ENCODE data around the gene NRXN3. TPM values are rescaled to one million over a fixed set of nuclear protein-coding genes. Genes with fewer than 3 reads are reported as not detected.

The NRXN3 gene
- polyA plus RNA-seq, 1 of the 3 experiments (the other 2 are of a cell fraction), result 1.6 TPM

- DNase-seq, result no peak
- H2AFZ ChIP-seq (ENCODE audit: low read depth), result no peak overlapping the region
- H3K79me2 ChIP-seq (ENCODE audit: insufficient read depth), result no peaks in the 10 kb centered on the region
- H3K9ac ChIP-seq, result no peak overlapping the region
- no peaks in the 10 kb centered on the region for H3K27me3 ChIP-seq (ENCODE audit: insufficient read depth)
- H3K4me2 ChIP-seq, result no peak overlapping the region
- H3K4me1 ChIP-seq (ENCODE audit: control insufficient read depth in 1 of 2, insufficient read depth in 2 of 2, low read depth in 1 of 2, low read length in 1 of 2), result no peaks in the 10 kb centered on the region
- TF ChIP-seq TEAD4 (IDR thresholded peaks at IDR 0.05; ENCODE audit: borderline replicate concordance, insufficient read depth) (no peak), CTCF (IDR thresholded peaks at IDR 0.05) (no peak), SMC3 (IDR thresholded peaks at IDR 0.05; ENCODE audit: low read depth, low read length) (no peak), RCOR1 (IDR thresholded peaks at IDR 0.05; ENCODE audit: low read length) (no peak), RFX5 (IDR thresholded peaks at IDR 0.05; ENCODE audit: low read length) (no peak), EZH2phosphoT487 (IDR thresholded peaks at IDR 0.05; ENCODE audit: borderline replicate concordance, low read depth) (no peak), CHD2 (IDR thresholded peaks at IDR 0.05; ENCODE audit: low read length, partially characterized antibody) (no peak), NFIC (IDR thresholded peaks at IDR 0.05; ENCODE audit: borderline replicate concordance) (no peak), FOXJ3 (CRISPR knock-in tag; IDR thresholded peaks at IDR 0.05) (no peak), IRF3 (IDR thresholded peaks at IDR 0.05; ENCODE audit: low read depth, low read length) (no peak), FOSL2 (IDR thresholded peaks at IDR 0.05; ENCODE audit: borderline replicate concordance, low read depth) (no peak), FOXM1 (IDR thresholded peaks at IDR 0.05; ENCODE audit: low read depth) (no peak), REST (IDR thresholded peaks at IDR 0.05; ENCODE audit: low read depth, low read length) (no peak), MXI1 (IDR thresholded peaks at IDR 0.05; ENCODE audit: low read depth, low read length) (no peak), EP300 (IDR thresholded peaks at IDR 0.05; ENCODE audit: borderline replicate concordance in 1 of 2, low read depth in 1 of 2, low read length in 1 of 2) (no peak), TAF1 (IDR thresholded peaks at IDR 0.05; ENCODE audit: borderline replicate concordance, low read depth, low read length) (no peak), ELF1 (IDR thresholded peaks at IDR 0.05) (no peak)
- H3K27ac ChIP-seq (ENCODE audit: low read depth in 2 of 2, low read length in 1 of 2), result no peak overlapping the region
- H3K36me3 ChIP-seq (replicated peaks in 1 of 2; ENCODE audit: control insufficient read depth in 1 of 2, insufficient read depth in 2 of 2, low read length in 1 of 2), result no peaks in the 10 kb centered on the region
- H3K4me3 ChIP-seq (ENCODE audit: low read depth in 2 of 2, low read length in 1 of 2), result no peak overlapping the region
- 17% methylated on average over 2 of the region's 2 CpGs for WGBS (ENCODE audit: low lambda C conversion rate)
- no peaks in the 10 kb centered on the region for H3K9me2 ChIP-seq
- H3K9me3 ChIP-seq, result no peaks in the 10 kb centered on the region
- no peaks in the 10 kb centered on the region for H3F3A ChIP-seq (replicated peaks; ENCODE audit: insufficient read depth)
- ChIA-PET CTCF (interaction anchor here (1.2 kb wide), 1 partner anchor 82 kb away, joined by 4 read pairs; no protein-coding TSS in a partner anchor), POLR2A (no interaction called here)
- H4K20me1 ChIP-seq (ENCODE audit: insufficient read depth), result no peaks in the 10 kb centered on the region
Measured at GRCh38 chr14:78484028-78484427, 313.9 kb downstream of the NRXN3 start.

Measured in SK-N-SH (cell line).